SIG-M5 treated with dmso at 0.1 percent for 504 hours (cell line): ENCODE results near the gene ARL4C.
"Not testable (repeated sequence)": the region's sequence is repeated elsewhere in the genome, so short reads cannot be mapped to it uniquely, and the experiment has no call there.

Experiments
- DNase-seq: peaks from one replicate; lab custom pipeline; 2025; ENCODE audit not compliant: unreplicated experiment; lab: John Stamatoyannopoulos, UW

Gene ARL4C

DNA sequence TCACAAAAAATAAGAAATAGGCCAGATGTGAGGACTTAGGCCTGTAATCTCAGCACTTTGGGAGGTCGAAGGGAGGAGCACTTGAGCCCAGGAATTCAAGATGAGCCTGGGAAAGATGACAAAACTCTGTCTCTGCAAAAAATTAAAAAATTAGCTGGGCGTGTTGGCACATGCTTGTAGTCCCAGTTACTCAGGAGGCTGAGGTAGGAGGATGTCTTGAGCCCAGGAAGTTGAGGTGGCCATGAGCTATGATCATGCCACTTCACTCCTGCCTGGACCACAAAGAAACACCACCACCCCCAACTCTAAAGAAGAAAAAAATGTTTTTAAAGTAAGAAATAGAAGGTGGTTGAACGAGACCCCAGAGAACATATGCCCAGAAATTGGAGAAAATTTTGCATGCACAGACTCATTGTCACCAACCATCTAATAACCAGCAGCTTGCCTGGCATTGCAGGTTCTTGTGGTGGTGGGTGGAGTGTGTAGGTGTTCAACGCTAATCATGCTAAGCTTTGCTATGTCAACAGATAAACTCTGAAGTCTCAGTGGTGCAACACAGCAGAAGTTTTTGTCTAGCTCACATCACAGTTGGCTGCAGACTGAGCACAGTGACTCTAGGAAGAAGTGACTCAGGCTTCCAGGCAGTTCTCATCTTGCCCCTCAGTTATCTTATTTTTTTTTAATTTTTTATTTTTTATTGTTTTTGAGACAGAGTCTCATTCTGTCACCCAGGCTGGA lies 18.6 kb downstream of the ARL4C start:
- no peak for DNase-seq

DNA sequence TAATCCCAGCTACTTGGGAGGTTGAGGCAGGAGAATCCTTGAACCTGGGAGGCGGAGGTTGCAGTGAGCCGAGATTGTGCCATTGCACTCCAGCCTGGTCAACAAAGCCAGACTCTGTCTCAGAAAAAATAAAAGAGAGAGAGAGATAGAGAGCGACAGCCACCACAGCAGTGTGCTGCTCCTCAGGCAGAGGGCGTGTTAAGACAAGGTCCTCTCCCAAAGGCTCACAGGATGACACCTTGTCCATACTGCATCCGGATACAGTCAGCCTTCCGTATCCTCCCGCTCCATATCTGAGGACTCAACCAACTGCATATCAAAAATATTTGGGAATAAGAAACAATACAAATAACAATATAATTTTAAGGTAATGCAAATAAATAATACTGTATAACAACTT lies 20.1 kb downstream of the ARL4C start:
- no peak for DNase-seq

- no peak for DNase-seq
Observed at GRCh38 chr2:234474654-234475053, 22.2 kb downstream of the ARL4C start.

GRCh38 chr2:234472155-234472554 lies 24.7 kb downstream of the ARL4C start:
- DNase-seq = no peak

- no peak for DNase-seq
Observed at GRCh38 chr2:234469972-234470371, 26.9 kb downstream of the ARL4C start.

GRCh38 chr2:234469251-234469845 lies 27.5 kb downstream of the ARL4C start:
- DNase-seq = no peak

- DNase-seq = no peak
Observed at GRCh38 chr2:234468503-234468902, 28.4 kb downstream of the ARL4C start.

GRCh38 chr2:234467289-234467688 lies 29.6 kb downstream of the ARL4C start:
- no peak for DNase-seq

GRCh38 chr2:234464291-234464645 lies 32.6 kb downstream of the ARL4C start:
- no peak for DNase-seq

GRCh38 chr2:234463626-234464290 lies 33.1 kb downstream of the ARL4C start:
- peak; percentile 6 for DNase-seq

DNA sequence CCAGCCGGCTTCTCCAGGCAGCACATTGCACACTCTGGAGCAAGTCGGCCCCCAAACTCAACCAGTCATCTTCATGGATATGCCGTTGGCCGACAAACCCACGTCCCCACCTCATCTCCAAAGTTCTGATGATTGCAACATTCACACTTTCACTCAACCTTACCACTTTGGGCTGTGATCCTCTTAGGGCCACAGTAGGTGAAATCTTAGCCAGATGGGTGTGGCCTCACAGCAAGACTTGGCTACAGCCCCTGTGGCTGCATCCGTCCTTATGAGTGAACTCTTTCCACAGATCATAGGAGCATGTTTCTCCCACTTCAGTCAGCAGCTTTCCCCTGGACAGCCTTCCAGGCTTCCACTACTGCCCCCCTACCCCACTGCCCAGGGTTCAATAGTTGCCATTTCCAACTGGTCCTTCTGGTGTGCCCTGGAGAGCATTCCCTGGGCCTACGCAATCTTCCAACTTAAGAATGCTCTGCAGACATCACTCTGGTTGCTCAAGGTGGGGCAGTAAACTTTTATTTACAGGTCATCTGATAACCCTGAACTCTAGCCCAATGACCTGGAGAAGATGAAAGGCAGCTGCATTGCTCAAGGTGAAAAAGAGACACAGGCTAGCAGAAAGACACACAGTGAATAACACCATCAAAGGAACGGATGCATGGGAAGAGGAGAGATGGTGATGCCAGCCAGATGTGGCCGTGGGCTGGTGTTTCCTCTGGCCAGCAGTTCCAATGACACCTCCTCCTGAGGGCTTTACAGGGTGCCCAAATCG lies 34.5 kb downstream of the ARL4C start:
- DNase-seq = no peak

- no peak for DNase-seq
Observed at GRCh38 chr2:234459401-234460009, 37.4 kb downstream of the ARL4C start.

GRCh38 chr2:234458466-234458865 lies 38.4 kb downstream of the ARL4C start:
- no peak for DNase-seq

GRCh38 chr2:234457421-234457820 lies 39.5 kb downstream of the ARL4C start:
- DNase-seq = no peak

DNA sequence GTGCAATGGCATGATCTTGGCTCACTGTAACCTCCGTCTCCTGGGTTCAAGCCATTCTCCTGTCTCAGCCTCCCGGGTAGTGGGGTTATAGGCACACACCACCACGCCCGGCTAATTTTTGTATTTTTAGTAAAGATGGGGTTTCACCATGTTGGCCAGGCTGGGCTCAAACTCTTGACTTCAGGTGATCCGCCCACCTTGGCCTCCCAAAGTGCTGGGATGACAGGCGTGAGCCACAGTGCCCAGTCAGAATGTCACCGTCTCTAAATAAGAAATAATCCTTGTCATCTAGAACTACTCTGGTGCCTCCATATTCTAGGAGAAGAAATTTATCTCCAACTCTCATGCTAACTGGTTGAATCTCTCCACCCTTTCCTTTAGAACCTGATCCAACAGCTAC lies 41.6 kb downstream of the ARL4C start:
- not testable (repeated sequence) for DNase-seq

DNA sequence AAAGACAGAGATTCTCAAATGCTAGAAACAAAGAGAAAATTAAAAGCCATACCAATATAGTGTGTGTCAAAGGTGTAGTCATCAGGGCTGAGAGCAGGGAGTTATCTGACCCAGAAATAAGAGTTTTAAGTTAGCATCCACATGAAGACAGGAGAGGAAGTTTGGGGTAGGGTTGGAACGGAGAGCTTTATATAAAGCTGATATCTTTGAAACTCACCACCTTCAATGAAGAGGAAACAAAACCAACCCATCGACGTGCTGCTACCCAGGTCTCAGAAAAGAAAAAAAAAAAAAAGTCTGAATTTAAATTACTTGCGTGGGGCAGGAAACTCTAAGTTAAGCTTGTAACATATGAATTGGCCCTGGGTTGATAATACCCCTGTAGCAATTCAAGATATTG lies 42.4 kb downstream of the ARL4C start:
- DNase-seq = no peak

- DNase-seq = no peak
Observed at GRCh38 chr2:234453216-234453615, 43.7 kb downstream of the ARL4C start.

GRCh38 chr2:234451852-234452625 lies 44.8 kb downstream of the ARL4C start:
- no peak for DNase-seq

- DNase-seq = no peak
Observed at GRCh38 chr2:234451242-234451641, 45.6 kb downstream of the ARL4C start.

DNA sequence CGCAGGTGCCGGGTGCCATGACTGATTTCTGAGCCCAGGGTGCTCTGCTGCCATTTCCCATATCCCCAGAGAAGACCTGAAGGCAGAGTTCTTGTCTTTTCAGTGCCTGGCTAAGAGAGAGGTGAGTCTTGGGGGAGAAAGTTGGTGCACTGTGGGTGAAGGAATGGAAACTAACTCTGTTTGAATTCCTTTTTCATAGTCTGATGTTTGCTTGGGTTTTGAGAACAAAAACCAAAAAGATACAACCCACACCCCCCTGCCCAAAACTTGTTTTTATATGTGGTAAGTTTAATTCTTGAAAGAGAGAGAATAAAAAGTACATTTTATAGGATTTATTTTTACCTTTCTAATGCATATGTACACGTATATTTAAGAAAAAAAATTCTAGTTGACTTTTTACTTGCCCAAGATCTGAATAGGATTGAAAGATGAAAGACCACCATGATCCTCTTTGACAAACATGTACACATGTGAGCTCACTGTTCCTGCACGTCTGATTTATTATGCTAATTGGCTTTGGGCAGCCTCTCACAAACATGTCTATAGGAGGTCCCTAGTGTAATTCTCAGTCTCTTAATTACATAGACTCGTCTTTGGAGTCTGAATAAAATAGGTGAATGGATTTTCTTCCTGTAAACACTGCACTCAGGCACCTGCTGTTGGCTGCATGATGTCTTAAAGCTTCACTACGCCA lies 46.3 kb downstream of the ARL4C start:
- DNase-seq = no peak
